Neuron (in vitro differentiated cells): ENCODE results near the gene SLC16A9.

ENCODE experiments used
- H2AFZ ChIP-seq: one replicate; pipeline ENCODE4 v1.6.1; 2013; ENCODE audit warnings: low read depth, mild to moderate bottlenecking, inconsistent platforms, low read length, moderate library complexity
- H3K27me3 ChIP-seq: one replicate; pipeline ENCODE4 v1.6.1; 2013; ENCODE audit warnings: low read length; ENCODE audit not compliant: insufficient read depth
- H3K36me3 ChIP-seq: one replicate; pipeline ENCODE4 v1.6.1; 2013; ENCODE audit warnings: low read length; ENCODE audit not compliant: insufficient read depth
- H3K4me1 ChIP-seq: one replicate; pipeline ENCODE4 v1.6.1; 2013; ENCODE audit warnings: low read length; ENCODE audit not compliant: insufficient read depth
- H3K4me3 ChIP-seq: 2 replicates; pipeline ENCODE4 v1.5.1; 2013; ENCODE audit warnings: mild to moderate bottlenecking, low read length, moderate library complexity
- H3K9me3 ChIP-seq: one replicate; pipeline ENCODE4 v1.6.1; 2013; ENCODE audit warnings: low read length

SLC16A9 gene

GRCh38 chr10:59706851-59707797 lies 2.5 kb downstream of the SLC16A9 start:
- peak overlapping the region; percentile 82 for H3K4me3 ChIP-seq
- no peaks in the 10 kb centered on the region for H3K27me3 ChIP-seq
- no peak overlapping the region for H2AFZ ChIP-seq
- peaks cover 10% of the 10 kb centered on the region for H3K4me1 ChIP-seq
- peaks cover 49% of the 10 kb centered on the region for H3K36me3 ChIP-seq
- H3K9me3 ChIP-seq = peaks cover 7% of the 10 kb centered on the region

GRCh38 chr10:59705931-59706330 lies 3.7 kb downstream of the SLC16A9 start:
- H3K36me3 ChIP-seq = peaks cover 61% of the 10 kb centered on the region

GRCh38 chr10:59704630-59705029 lies 5.0 kb downstream of the SLC16A9 start:
- H3K27me3 ChIP-seq = no peaks in the 10 kb centered on the region
- H3K4me1 ChIP-seq = peaks cover 10% of the 10 kb centered on the region
- peaks cover 10% of the 10 kb centered on the region for H3K9me3 ChIP-seq
- H3K36me3 ChIP-seq = peaks cover 72% of the 10 kb centered on the region
- no peak overlapping the region for H3K4me3 ChIP-seq
- H2AFZ ChIP-seq = no peak overlapping the region

More at GRCh38 chr10:59705931-59706330, 3.7 kb downstream of the SLC16A9 start:
- peaks cover 10% of the 10 kb centered on the region for H3K9me3 ChIP-seq
- no peak overlapping the region for H3K4me3 ChIP-seq
- H3K4me1 ChIP-seq = peaks cover 10% of the 10 kb centered on the region
- H3K27me3 ChIP-seq = no peaks in the 10 kb centered on the region
- no peak overlapping the region for H2AFZ ChIP-seq

DNA sequence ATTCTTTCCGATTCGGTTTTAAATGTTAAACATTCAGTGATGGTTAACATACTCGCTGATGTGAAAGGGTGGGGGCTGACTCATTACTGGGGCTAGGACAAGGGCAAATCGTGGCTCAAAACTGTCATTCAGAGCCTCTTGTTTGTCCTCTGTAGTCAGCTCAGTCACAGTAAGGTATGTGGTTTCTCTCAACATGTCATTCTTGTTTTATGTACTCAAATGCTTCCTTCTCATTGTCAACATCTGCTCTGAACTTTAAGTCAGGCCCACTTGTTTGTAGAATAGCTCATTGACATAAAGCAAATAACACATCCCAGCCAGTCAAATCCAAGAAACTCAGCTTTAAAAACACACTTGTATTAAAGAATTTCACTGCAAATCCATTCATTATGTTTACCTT lies 7.3 kb downstream of the SLC16A9 start:
- Histone ChIP-seq H3K27me3 (no peaks in the 10 kb centered on the region), H3K36me3 (peaks cover 74% of the 10 kb centered on the region), H3K9me3 (peaks cover 13% of the 10 kb centered on the region), H3K4me1 (no peaks in the 10 kb centered on the region), H2AFZ (no peak overlapping the region), H3K4me3 (no peak overlapping the region)

GRCh38 chr10:59700709-59701108 lies 8.9 kb downstream of the SLC16A9 start:
- H2AFZ ChIP-seq = no peak overlapping the region
- H3K27me3 ChIP-seq = no peaks in the 10 kb centered on the region
- H3K4me1 ChIP-seq = no peaks in the 10 kb centered on the region
- peaks cover 11% of the 10 kb centered on the region for H3K9me3 ChIP-seq
- H3K36me3 ChIP-seq = peaks cover 60% of the 10 kb centered on the region
- H3K4me3 ChIP-seq = no peak overlapping the region

DNA sequence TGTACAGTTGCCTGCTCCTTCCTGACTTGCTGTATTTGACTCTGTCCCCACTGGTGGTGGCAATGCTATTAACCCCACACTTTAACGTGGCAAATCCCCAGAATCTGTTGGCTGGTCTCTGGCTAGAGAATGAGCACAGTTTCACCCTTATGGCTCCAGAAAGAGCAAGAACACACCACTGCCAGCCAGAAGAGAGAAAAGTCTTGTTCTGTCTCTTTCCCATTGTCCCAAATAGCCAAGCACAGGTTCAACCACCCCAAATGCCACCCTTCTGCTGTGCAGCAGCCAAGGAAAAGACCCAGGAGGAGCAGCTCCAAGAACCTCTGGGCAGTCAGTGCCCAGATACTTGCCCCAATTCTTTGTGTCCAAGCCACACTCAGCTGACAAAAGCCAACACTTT lies 11.3 kb downstream of the SLC16A9 start:
- H3K4me3 ChIP-seq = no peak overlapping the region
- H3K9me3 ChIP-seq = peaks cover 5% of the 10 kb centered on the region
- no peaks in the 10 kb centered on the region for H3K4me1 ChIP-seq
- H3K27me3 ChIP-seq = no peaks in the 10 kb centered on the region
- H3K36me3 ChIP-seq = peaks cover 51% of the 10 kb centered on the region
- H2AFZ ChIP-seq = no peak overlapping the region

DNA sequence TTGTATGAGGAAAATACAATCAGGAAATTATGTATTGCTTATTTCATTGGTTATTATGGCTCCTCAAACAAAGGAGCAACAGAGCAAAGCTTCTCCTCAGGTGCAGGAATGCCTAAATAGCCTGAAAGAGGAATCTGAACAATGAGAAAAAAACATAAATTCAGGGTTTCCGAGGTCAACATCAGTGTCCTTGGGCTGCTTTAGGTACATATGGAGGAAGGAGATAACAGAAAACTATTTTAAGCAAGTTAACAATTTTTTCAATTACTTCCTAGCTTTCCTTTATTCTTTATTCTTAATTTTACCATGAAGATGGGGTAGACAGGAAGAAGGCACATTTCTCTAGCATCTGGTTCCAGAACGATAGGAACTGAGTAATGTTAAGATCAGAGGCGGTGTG lies 14.0 kb downstream of the SLC16A9 start:
- no peak overlapping the region for H3K4me3 ChIP-seq
- peaks cover 38% of the 10 kb centered on the region for H3K36me3 ChIP-seq
- no peaks in the 10 kb centered on the region for H3K27me3 ChIP-seq

GRCh38 chr10:59694936-59695335 lies 14.7 kb downstream of the SLC16A9 start:
- Histone ChIP-seq H3K4me1 (no peaks in the 10 kb centered on the region), H2AFZ (no peak overlapping the region), H3K27me3 (no peaks in the 10 kb centered on the region), H3K36me3 (peaks cover 38% of the 10 kb centered on the region), H3K9me3 (peaks cover 3% of the 10 kb centered on the region), H3K4me3 (no peak overlapping the region)

More for the DNA sequence above, 14.0 kb downstream of the SLC16A9 start:
- Histone ChIP-seq H3K9me3 (peaks cover 3% of the 10 kb centered on the region), H3K4me1 (no peaks in the 10 kb centered on the region), H2AFZ (no peak overlapping the region)

GRCh38 chr10:59692113-59692512 lies 17.5 kb downstream of the SLC16A9 start:
- H3K4me3 ChIP-seq = no peak overlapping the region
- no peaks in the 10 kb centered on the region for H3K4me1 ChIP-seq

GRCh38 chr10:59688921-59689351 lies 20.7 kb downstream of the SLC16A9 start:
- H3K4me1 ChIP-seq = no peaks in the 10 kb centered on the region
- no peak overlapping the region for H3K4me3 ChIP-seq
- no peaks in the 10 kb centered on the region for H3K27me3 ChIP-seq
- H3K9me3 ChIP-seq = peaks cover 2% of the 10 kb centered on the region
- H2AFZ ChIP-seq = no peak overlapping the region
- H3K36me3 ChIP-seq = peaks cover 48% of the 10 kb centered on the region

More at GRCh38 chr10:59692113-59692512, 17.5 kb downstream of the SLC16A9 start:
- peaks cover 42% of the 10 kb centered on the region for H3K36me3 ChIP-seq
- H3K9me3 ChIP-seq = peaks cover 2% of the 10 kb centered on the region
- H3K27me3 ChIP-seq = no peaks in the 10 kb centered on the region
- no peak overlapping the region for H2AFZ ChIP-seq

DNA sequence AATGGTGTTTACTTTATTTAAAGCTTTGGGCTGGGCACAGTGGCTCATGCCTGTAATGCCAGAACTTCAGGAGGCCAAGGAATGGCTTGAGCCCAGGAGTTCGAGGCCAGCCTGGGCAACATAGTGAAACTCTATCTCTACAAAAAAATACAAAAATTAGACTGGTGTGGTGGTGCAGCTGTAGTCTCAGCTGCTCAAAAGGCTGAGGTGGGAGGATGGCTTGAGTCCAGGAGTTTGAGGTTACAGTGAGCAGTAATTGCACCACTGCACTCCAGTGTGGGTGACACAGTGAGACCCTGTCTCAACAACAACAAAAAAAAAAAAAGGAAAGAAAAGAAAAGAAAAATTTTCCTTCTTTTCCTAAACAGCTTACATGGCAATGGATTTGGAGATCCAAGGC lies 22.0 kb downstream of the SLC16A9 start:
- Histone ChIP-seq H3K4me1 (no peaks in the 10 kb centered on the region), H3K9me3 (peaks cover 2% of the 10 kb centered on the region), H2AFZ (no peak overlapping the region), H3K4me3 (no peak overlapping the region), H3K36me3 (peaks cover 61% of the 10 kb centered on the region), H3K27me3 (no peaks in the 10 kb centered on the region)

DNA sequence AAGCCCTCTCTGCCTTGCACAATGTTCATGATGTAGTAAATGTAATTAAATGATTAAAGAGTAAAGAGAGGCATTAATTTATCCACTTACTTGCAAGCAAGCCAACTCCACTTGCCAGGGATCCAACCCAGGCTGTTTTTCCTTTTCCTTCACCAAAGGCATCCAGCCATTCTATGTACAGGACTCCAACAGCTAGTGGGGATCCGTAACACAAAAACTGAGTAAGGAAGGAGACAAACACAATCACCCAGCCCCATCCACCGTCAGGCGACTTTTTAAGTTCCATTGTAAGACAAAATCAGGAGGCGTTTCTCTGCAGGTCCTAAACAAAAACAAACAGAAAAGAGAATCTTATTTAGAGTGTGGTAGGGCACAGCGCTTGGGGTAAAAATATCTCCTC lies 25.6 kb downstream of the SLC16A9 start:
- H3K9me3 ChIP-seq = peaks cover 2% of the 10 kb centered on the region
- no peak overlapping the region for H3K4me3 ChIP-seq
- H3K4me1 ChIP-seq = no peaks in the 10 kb centered on the region

GRCh38 chr10:59682986-59683937 lies 26.4 kb downstream of the SLC16A9 start:
- peaks cover 66% of the 10 kb centered on the region for H3K36me3 ChIP-seq
- peaks cover 2% of the 10 kb centered on the region for H3K9me3 ChIP-seq
- H2AFZ ChIP-seq = no peak overlapping the region
- no peaks in the 10 kb centered on the region for H3K4me1 ChIP-seq
- H3K27me3 ChIP-seq = no peaks in the 10 kb centered on the region
- H3K4me3 ChIP-seq = no peak overlapping the region

More for the DNA sequence above, 25.6 kb downstream of the SLC16A9 start:
- Histone ChIP-seq H2AFZ (no peak overlapping the region), H3K27me3 (no peaks in the 10 kb centered on the region), H3K36me3 (peaks cover 69% of the 10 kb centered on the region)
